Stimulated activated CD8-positive, alpha-beta memory T cell treated with anti-CD3 and anti-CD28 coated beads, Interleukin-4, amount 100 ng/mL, for 1 hour (primary cell): ENCODE results near the gene SPTA1.

ENCODE experiments used
- DNase-seq, 2 donors: peaks; one replicate each; pipeline ENCODE4 v3.0.0-alpha.2; 2020; ENCODE audit warnings: low read depth in 2 of 2, low spot score in 1 of 2

SPTA1 gene

GRCh38 chr1:158577561-158577960, 109.0 kb downstream of the SPTA1 start:
- DNase-seq, result no peak

- no peak for DNase-seq
Observed at GRCh38 chr1:158572226-158572625, 114.3 kb downstream of the SPTA1 start.

GRCh38 chr1:158570480-158570879, 116.0 kb downstream of the SPTA1 start, which contains the start of gene OR6P1:
TSS of gene OR6P1 (minus strand) at chr1:158570580. CDS start at chr1:158563604, 6,976 bp downstream.
- DNase-seq, result no peak

DNA sequence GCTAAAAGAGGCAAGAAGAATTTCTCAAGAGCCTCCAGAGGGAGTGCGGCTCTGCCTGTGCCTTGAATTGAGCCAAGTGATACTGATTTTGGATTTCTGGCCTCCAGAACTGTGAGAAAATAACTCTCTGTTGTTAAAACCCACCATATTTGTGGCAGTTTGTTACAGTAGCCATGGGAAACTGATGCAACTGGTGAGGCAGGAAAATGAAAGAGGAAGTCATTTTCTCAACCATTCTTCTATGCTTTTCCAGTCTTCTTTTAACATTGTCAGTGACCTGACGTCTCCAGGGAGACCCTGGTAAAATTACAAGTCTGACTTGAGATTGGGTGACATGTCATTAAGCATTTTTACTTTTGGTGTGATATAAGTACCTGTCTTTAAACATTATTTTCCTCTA, 121.9 kb downstream of the SPTA1 start:
- no peak for DNase-seq

DNA sequence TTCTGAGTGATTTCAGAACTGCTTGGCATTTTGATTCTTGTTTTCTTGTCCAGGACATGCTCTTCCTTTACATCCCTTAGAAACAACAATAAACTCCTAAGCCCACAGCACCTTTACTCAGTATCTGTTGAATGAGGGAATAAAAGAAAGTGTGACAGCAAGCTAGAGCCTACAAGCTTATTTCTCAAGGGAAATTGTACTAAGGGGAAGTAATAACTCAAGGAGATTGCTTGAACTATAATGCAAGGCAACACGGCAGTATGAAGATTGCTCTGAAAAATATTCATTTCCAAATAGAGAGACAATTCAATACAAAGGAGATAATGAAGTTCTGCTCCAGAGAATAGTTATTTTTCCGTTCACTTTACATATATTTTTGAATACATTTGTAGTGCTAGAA, 122.7 kb downstream of the SPTA1 start:
- DNase-seq, result no peak
